AG08396 (cell line): Measurements from ENCODE around the gene MYO7B.

Source experiments
- DNase-seq: peaks from one replicate; pipeline ENCODE4 v3.0.0; 2012; ENCODE audit warnings: low spot score, mixed read lengths

Gene MYO7B

GRCh38 chr2:127535422-127535901 lies at the start of gene MYO7B:
MYO7B (plus strand) TSS chr2:127535683; CDS start chr2:127559723, 24,040 bp downstream.
- DNase-seq: no peak

GRCh38 chr2:127485694-127486071 lies 49.8 kb upstream of the MYO7B start:
- no peak for DNase-seq

- no peak for DNase-seq
These were observed 49.0 kb upstream of the MYO7B start for GRCh38 chr2:127486247-127487058.

GRCh38 chr2:127490283-127490682 lies 45.2 kb upstream of the MYO7B start:
- DNase-seq: no peak

- no peak for DNase-seq
These were observed 37.1 kb upstream of the MYO7B start for GRCh38 chr2:127498386-127498785.

GRCh38 chr2:127503491-127503890 lies 32.0 kb upstream of the MYO7B start:
- DNase-seq: no peak

GRCh38 chr2:127504552-127505430 lies 30.7 kb upstream of the MYO7B start:
- no peak for DNase-seq

GRCh38 chr2:127506510-127506909 lies 29.0 kb upstream of the MYO7B start:
- DNase-seq: no peak

GRCh38 chr2:127508023-127508630 lies 27.4 kb upstream of the MYO7B start:
- DNase-seq: no peak

GRCh38 chr2:127508631-127509034 lies 26.9 kb upstream of the MYO7B start:
- DNase-seq: peak; percentile 91

GRCh38 chr2:127510073-127510472 lies 25.4 kb upstream of the MYO7B start:
- DNase-seq: no peak

- no peak for DNase-seq
These were observed 24.3 kb upstream of the MYO7B start for GRCh38 chr2:127511090-127511695.

- DNase-seq: no peak
These were observed 23.6 kb upstream of the MYO7B start for GRCh38 chr2:127511917-127512316.

GRCh38 chr2:127512362-127512761 lies 23.1 kb upstream of the MYO7B start:
- DNase-seq: no peak

- no peak for DNase-seq
These were observed 21.4 kb upstream of the MYO7B start for GRCh38 chr2:127514076-127514475.

- no peak for DNase-seq
These were observed 21.0 kb upstream of the MYO7B start for GRCh38 chr2:127514485-127514884.

GRCh38 chr2:127515383-127515915 lies 20.0 kb upstream of the MYO7B start:
- DNase-seq: no peak

GRCh38 chr2:127516041-127516762 lies 19.3 kb upstream of the MYO7B start:
- DNase-seq: peak; percentile 78

- DNase-seq: no peak
These were observed 18.0 kb upstream of the MYO7B start for GRCh38 chr2:127517465-127517864.

GRCh38 chr2:127520424-127520823 lies 15.1 kb upstream of the MYO7B start:
- no peak for DNase-seq
